DND-41 (cell line): ENCODE results near the gene KRT32.

ENCODE experiments used
- EZH2 ChIP-seq: IDR thresholded peaks from 3 replicates; pipeline ENCODE4 v1.6.1; 2012; ENCODE audit warnings: borderline replicate concordance, low read depth, mild to moderate bottlenecking, moderate library complexity, low read length, inconsistent platforms; ENCODE audit not compliant: severe bottlenecking
- TF ChIP-seq, protein P1 (sequence below): IDR thresholded peaks from 2 replicates; pipeline ENCODE4 v1.5.1; 2012; ENCODE audit warnings: borderline replicate concordance, low read length, moderate library complexity, mild to moderate bottlenecking; ENCODE audit not compliant: poor library complexity, severe bottlenecking; ENCODE audit errors: extremely low read depth

DNA sequence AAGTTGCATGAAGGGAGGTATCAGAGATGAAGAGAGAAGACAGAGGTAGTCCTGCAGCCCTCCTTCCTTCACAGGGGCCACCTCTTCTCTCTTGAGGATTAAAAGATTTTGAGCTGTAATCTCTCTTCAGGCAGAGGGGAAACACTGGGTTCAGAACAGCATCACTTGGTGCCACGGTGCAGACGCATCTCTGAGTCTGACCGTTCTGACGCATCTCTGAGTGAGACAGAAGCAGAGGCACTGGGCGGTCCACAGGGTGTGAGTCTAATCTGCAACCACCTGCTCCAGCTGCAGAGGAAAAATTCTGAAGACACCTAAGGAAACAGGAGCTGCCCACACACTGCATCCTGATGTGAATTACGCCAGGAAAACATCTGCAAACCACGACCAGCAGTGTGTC, 37.5 kb downstream of the KRT32 start:
- TF ChIP-seq, protein P1, sequence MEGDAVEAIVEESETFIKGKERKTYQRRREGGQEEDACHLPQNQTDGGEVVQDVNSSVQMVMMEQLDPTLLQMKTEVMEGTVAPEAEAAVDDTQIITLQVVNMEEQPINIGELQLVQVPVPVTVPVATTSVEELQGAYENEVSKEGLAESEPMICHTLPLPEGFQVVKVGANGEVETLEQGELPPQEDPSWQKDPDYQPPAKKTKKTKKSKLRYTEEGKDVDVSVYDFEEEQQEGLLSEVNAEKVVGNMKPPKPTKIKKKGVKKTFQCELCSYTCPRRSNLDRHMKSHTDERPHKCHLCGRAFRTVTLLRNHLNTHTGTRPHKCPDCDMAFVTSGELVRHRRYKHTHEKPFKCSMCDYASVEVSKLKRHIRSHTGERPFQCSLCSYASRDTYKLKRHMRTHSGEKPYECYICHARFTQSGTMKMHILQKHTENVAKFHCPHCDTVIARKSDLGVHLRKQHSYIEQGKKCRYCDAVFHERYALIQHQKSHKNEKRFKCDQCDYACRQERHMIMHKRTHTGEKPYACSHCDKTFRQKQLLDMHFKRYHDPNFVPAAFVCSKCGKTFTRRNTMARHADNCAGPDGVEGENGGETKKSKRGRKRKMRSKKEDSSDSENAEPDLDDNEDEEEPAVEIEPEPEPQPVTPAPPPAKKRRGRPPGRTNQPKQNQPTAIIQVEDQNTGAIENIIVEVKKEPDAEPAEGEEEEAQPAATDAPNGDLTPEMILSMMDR, result no peak
- TF ChIP-seq EZH2, result no peak
